Skin epidermis (tissue), 12 donors: ENCODE data around the gene RFC3.
"Not testable (repeated sequence)": the region's sequence is repeated elsewhere in the genome, so short reads cannot be mapped to it uniquely, and the experiment has no call there.

Experiments
- H3K27ac ChIP-seq, 21 experiments: fragments of 200-600 bp; sonication (generic) in 11 of 21; one replicate each; pipeline ENCODE4 v1.5.0; 2020; ENCODE audit warnings: mild to moderate bottlenecking in 3 of 21, inconsistent platforms in 2 of 21, moderate library complexity in 2 of 21
- H3K4me3 ChIP-seq, 7 experiments: fragments of 200-600 bp; sonication (generic) in 2 of 7; one replicate each; pipeline ENCODE4 v1.5.0; 2020; ENCODE audit warnings: inconsistent platforms in 2 of 7, mild to moderate bottlenecking in 2 of 7, moderate library complexity in 1 of 7

RFC3 gene

GRCh38 chr13:33817901-33818706 lies at the start of gene RFC3:
Gene RFC3, plus strand, starts transcription at chr13:33818149. Its CDS starts 30 bp downstream, at chr13:33818179.
- peak within 1 kb of the TSS in 19 of 21 experiments; percentile 19 to 83 (median 72) for H3K27ac ChIP-seq
- peak within 1 kb of the TSS; percentile 59 to 97 (median 84) for H3K4me3 ChIP-seq

- Histone ChIP-seq H3K4me3 (no peak overlapping the region), H3K27ac (no peak overlapping the region)
These were observed 46.7 kb upstream of the RFC3 start for GRCh38 chr13:33771296-33771695.

DNA sequence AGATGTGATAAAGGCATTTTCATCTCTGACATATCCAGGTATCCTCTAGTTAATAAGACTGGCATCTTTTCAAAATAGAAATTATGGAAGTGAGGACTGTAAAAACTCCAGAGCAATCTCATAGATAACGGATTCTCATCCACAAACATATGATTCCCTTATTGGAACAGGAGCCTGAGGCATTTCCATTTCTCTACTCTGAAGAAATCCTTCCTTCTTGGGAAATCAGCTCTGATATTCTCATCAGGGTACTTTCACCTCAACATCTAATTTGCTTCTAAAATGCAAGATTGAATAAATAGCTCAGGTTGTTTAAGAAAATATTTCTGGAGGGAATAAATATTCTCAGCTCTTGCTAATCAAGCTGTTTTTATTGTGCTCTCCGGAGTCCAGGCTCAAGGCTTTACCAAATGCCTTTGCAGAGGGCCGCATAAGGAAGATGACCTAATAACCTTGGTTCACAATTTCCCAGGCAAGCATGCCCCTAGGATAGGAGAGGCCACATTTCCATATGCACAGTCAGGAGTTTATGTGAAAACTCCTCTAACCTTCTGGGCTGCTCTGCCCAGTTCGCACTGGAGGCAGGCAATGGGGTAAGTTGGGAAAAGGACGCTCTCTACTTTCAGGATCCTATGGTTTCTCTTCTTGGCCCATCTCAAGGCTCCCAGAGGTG lies 44.0 kb upstream of the RFC3 start:
- Histone ChIP-seq H3K4me3 (no peak overlapping the region), H3K27ac (no peak overlapping the region)

DNA sequence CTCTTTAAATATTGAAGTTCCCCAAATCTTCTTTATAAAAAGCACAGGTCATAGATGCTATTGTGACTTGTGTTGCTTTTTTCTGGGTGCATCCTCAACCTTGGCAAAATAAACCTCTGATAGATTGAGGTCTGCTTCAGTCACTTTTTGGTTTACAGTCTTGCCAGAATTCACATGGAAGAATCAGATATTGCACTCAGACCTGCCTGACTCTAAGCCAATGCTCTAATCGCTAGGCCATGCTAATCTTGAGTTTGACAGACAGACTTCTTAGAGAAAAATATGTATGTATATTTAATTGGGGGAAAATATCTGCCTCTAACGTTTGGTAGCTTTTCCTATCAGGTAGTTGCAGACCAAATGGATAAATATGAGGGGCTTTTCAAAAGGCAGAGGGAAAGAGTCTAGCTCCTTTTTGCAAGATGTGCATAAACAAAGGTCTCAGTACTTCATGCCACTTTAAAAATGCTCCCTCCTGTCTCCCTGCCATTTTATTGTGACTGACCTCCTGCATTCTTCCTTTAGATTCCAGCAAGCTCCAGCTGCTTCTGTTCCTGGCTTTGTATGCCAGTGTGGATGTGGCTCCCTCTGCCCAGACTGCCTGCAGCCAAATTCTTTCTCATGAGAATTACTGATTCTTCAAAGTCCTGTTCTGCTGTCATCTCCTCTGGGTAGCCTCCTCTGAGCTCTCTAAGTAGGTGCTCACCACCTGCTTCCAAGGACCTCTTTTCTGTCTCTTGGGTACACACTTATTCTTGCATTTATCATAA lies 42.4 kb upstream of the RFC3 start:
- no peak overlapping the region for H3K27ac ChIP-seq
- H3K4me3 ChIP-seq, result no peak overlapping the region

GRCh38 chr13:33776239-33776881 lies 41.6 kb upstream of the RFC3 start:
- Histone ChIP-seq H3K27ac (no peak overlapping the region), H3K4me3 (no peak overlapping the region)

DNA sequence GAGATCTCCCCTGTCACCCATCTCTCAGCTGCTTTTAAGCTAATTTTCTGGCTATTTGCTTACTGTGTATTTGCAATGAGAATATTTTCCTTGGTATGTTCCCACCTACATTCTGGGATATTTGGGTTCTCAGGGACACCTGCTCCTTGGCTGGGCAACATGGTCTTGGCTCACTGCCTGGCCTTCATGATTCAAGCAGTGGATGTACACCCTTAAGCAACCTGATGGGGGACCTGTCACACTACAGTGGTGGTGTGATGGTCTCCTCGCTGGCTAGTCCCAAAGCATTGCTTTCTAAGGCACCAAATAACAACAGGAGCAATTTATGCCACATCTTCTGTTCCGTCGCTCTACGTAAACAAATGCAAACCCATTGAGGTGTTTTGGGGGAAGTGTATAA lies 35.3 kb upstream of the RFC3 start:
- no peak overlapping the region for H3K4me3 ChIP-seq
- no peak overlapping the region for H3K27ac ChIP-seq

GRCh38 chr13:33783212-33783611 lies 34.7 kb upstream of the RFC3 start:
- H3K27ac ChIP-seq, H3K4me3 ChIP-seq: not testable (repeated sequence)

- Histone ChIP-seq H3K4me3 (no peak overlapping the region), H3K27ac (no peak overlapping the region)
These were observed 33.2 kb upstream of the RFC3 start for GRCh38 chr13:33784738-33785137.

DNA sequence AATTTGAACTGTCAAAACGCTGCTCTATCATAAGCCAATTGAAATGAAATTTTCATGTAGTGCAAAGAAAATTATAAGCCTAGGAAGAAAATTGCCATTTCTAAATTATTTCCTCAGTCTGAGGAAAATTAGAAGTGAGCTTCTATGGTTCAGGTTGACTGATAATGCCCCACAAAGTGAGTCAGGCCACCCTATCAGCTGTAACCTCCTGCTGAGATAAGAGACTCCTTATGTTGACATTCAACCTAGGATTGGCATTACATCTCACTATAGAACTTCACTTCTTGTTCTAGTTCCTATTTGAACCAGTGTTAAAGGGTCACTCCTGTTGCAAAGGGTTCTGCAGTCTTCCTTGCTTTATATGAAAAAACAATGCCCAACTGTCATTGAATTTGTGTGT lies 32.6 kb upstream of the RFC3 start:
- Histone ChIP-seq H3K4me3 (no peak overlapping the region), H3K27ac (no peak overlapping the region)

GRCh38 chr13:33787051-33787591 lies 30.8 kb upstream of the RFC3 start:
- H3K4me3 ChIP-seq, result peak overlapping the region in 6 of 7 experiments; percentile 7 to 33 (median 24)
- H3K27ac ChIP-seq, result peak overlapping the region in 5 of 21 experiments; percentile 0 to 76 (median 29)

DNA sequence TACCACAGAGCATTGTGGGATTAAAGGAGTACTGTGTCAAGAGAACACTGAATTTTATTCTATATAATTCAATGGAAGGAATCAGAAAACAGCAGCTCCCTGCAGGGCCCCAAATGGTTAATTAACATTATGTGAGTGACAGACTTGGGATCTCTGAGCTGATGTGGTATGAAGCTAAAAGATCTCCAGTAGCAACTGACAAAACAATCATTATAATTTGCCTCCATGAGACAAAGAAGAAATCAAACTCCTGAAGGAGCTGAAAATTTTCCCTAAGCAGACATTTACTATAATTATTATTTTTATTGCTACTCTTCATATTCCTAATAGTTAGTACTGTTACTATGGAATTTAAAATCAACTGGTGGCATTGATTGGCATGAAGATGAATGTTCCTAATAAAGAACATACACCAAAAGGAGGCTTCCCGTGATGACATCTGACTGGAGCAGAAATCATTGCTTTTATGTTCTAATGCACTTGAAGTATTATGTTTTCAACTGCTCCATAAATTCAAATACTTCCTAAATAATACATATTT lies 28.8 kb upstream of the RFC3 start:
- Histone ChIP-seq H3K4me3 (no peak overlapping the region), H3K27ac (no peak overlapping the region)

GRCh38 chr13:33789739-33790138 lies 28.2 kb upstream of the RFC3 start:
- Histone ChIP-seq H3K27ac (no peak overlapping the region), H3K4me3 (no peak overlapping the region)

GRCh38 chr13:33793726-33794125 lies 24.2 kb upstream of the RFC3 start:
- H3K4me3 ChIP-seq, result no peak overlapping the region
- H3K27ac ChIP-seq, result no peak overlapping the region

DNA sequence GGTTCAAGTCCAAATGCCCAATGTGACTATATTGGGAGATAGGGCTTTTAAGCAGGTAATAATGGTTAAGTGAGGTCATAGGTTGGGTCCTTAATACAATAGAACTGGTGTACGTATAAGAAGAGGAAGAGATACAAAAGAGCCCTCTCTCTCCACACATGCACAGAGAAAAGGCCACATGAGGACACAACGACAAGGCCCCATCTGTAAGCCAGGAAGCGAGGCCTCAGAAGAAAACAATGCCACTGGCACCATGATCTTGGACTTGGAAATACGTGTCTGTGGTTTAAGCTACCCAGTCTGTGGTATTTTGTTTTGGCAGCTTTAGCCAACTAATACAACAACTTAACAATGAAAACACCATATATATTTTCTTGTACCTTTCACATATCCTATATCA lies 23.4 kb upstream of the RFC3 start:
- H3K27ac ChIP-seq, result no peak overlapping the region
- H3K4me3 ChIP-seq, result no peak overlapping the region

- Histone ChIP-seq H3K27ac (no peak overlapping the region), H3K4me3 (no peak overlapping the region)
These were observed 21.9 kb upstream of the RFC3 start for GRCh38 chr13:33796095-33796494.

DNA sequence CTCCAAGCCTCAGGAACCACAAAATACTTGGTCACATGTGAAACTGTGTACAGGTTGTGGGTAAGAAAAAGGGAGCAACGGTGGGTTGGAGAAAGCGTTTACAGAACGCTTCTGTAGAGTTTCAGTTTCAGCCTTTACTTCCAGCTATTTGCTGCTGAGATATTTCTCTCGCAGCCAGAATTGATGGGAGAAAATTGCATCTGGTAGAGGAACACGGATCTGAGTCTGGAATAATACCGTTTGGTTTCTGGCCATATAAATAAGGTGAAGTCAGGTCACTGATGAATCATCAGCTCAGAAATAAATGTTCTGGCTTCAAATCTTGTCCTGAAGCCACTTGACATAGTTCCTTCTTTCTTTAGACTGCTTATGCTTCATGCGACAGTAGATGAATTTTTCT lies 20.3 kb upstream of the RFC3 start:
- Histone ChIP-seq H3K4me3 (peak overlapping the region in 1 of 7 experiments; percentile 15), H3K27ac (peak overlapping the region in 5 of 21 experiments; percentile 20 to 61 (median 26))

GRCh38 chr13:33798023-33798422 lies 19.9 kb upstream of the RFC3 start:
- Histone ChIP-seq H3K27ac (peak overlapping the region in 3 of 21 experiments; percentile 20 to 44 (median 26)), H3K4me3 (no peak overlapping the region)

GRCh38 chr13:33799950-33800592 lies 17.9 kb upstream of the RFC3 start:
- no peak overlapping the region for H3K4me3 ChIP-seq
- no peak overlapping the region for H3K27ac ChIP-seq

GRCh38 chr13:33800646-33801186 lies 17.2 kb upstream of the RFC3 start:
- no peak overlapping the region for H3K4me3 ChIP-seq

More at GRCh38 chr13:33800646-33801186, 17.2 kb upstream of the RFC3 start:
- no peak overlapping the region for H3K27ac ChIP-seq
